SK-N-SH treated with all-trans-retinoic acid at 6 μM for 48 hours (cell line): ENCODE measurements around the gene NF1.

ENCODE experiments used
- ATAC-seq: fragments of 200-7000 bp; cut with Tn5 transposase; 3 replicates; pipeline ENCODE4 v1.9.1; 2020; ENCODE audit warnings: mild to moderate bottlenecking, moderate library complexity
- ARNTL ChIP-seq: fragments of 450-650 bp; formaldehyde crosslinking; IDR thresholded peaks from 2 replicates; pipeline ENCODE4 v1.5.0; 2020; ENCODE audit warnings: low read depth, mild to moderate bottlenecking, moderate library complexity, borderline replicate concordance
- BACH2 ChIP-seq: fragments of 250-450 bp; sonication (Bioruptor Pico); IDR thresholded peaks from 2 replicates; pipeline ENCODE4 v1.9.0; 2021; ENCODE audit warnings: mild to moderate bottlenecking, borderline replicate concordance
- CREB5 ChIP-seq: fragments of 250-450 bp; sonication (Bioruptor Pico); IDR thresholded peaks from 2 replicates; pipeline ENCODE4 v1.5.1; 2020; ENCODE audit warnings: low read depth, mild to moderate bottlenecking, moderate library complexity
- CSDC2 ChIP-seq: fragments of 250-450 bp; sonication (Bioruptor Pico); IDR thresholded peaks from 2 replicates; pipeline ENCODE4 v1.5.0; 2020; ENCODE audit warnings: mild to moderate bottlenecking, moderate library complexity
- CSRNP3 ChIP-seq: fragments of 250-450 bp; sonication (Bioruptor Pico); IDR thresholded peaks from 2 replicates; pipeline ENCODE4 v1.5.1; 2021; ENCODE audit warnings: mild to moderate bottlenecking, moderate library complexity
- ESRRG ChIP-seq: fragments of 250-450 bp; sonication (Bioruptor Pico); IDR thresholded peaks from 2 replicates; pipeline ENCODE4 v1.6.1; 2021; ENCODE audit warnings: mild to moderate bottlenecking
- ISL1 ChIP-seq: fragments of 250-450 bp; sonication (Bioruptor Pico); IDR thresholded peaks from 2 replicates; pipeline ENCODE4 v2.1.2; 2022; ENCODE audit warnings: mild to moderate bottlenecking, moderate library complexity
- OSR1 ChIP-seq: fragments of 250-450 bp; sonication (Bioruptor Pico); IDR thresholded peaks from 2 replicates; pipeline ENCODE4 v1.8.0; 2022; ENCODE audit warnings: moderate library complexity, mild to moderate bottlenecking, inconsistent platforms
- PATZ1 ChIP-seq: fragments of 250-450 bp; sonication (Bioruptor Pico); IDR thresholded peaks from 2 replicates; pipeline ENCODE4 v1.8.0; 2020; ENCODE audit warnings: mild to moderate bottlenecking, moderate library complexity, borderline replicate concordance
- POU6F1 ChIP-seq: fragments of 250-450 bp; sonication (Bioruptor Pico); IDR thresholded peaks from 2 replicates; pipeline ENCODE4 v1.8.0; 2021; ENCODE audit warnings: low read depth, mild to moderate bottlenecking, moderate library complexity, borderline replicate concordance
- PPARA ChIP-seq: fragments of 250-450 bp; sonication (Bioruptor Pico); IDR thresholded peaks from 2 replicates; pipeline ENCODE4 v1.5.0; 2020; ENCODE audit warnings: mild to moderate bottlenecking, borderline replicate concordance
- TCF4 ChIP-seq: fragments of 250-450 bp; sonication (Bioruptor Pico); IDR thresholded peaks from 2 replicates; pipeline ENCODE4 v1.8.0; 2021; ENCODE audit warnings: mild to moderate bottlenecking, moderate library complexity, borderline replicate concordance
- TOX ChIP-seq: fragments of 250-450 bp; sonication (Bioruptor Pico); IDR thresholded peaks from 2 replicates; pipeline ENCODE4 v1.8.0; 2021; ENCODE audit warnings: mild to moderate bottlenecking, moderate library complexity, borderline replicate concordance
- ZC3H10 ChIP-seq: fragments of 250-450 bp; sonication (Bioruptor Pico); IDR thresholded peaks from 2 replicates; pipeline ENCODE4 v1.5.1; 2021; ENCODE audit warnings: mild to moderate bottlenecking, moderate library complexity
- ZFP3 ChIP-seq: fragments of 250-450 bp; sonication (Bioruptor Pico); IDR thresholded peaks from 2 replicates; pipeline ENCODE4 v1.5.0; 2020; ENCODE audit warnings: mild to moderate bottlenecking, moderate library complexity
- ZFP30 ChIP-seq: fragments of 450-650 bp; formaldehyde crosslinking; IDR thresholded peaks from 2 replicates; pipeline ENCODE4 v1.5.0; 2022; ENCODE audit warnings: mild to moderate bottlenecking, moderate library complexity
- ZNF565 ChIP-seq: fragments of 450-650 bp; formaldehyde crosslinking; conservative IDR thresholded peaks from 2 replicates; pipeline ENCODE4 v1.5.0; 2020; ENCODE audit warnings: low read depth, mild to moderate bottlenecking, moderate library complexity
- ZNF70 ChIP-seq: fragments of 450-650 bp; formaldehyde crosslinking; IDR thresholded peaks from 2 replicates; pipeline ENCODE4 v1.5.0; 2020; ENCODE audit warnings: mild to moderate bottlenecking, moderate library complexity
- ZNF8 ChIP-seq: fragments of 450-650 bp; formaldehyde crosslinking; IDR thresholded peaks from 2 replicates; pipeline ENCODE4 v1.5.0; 2020; ENCODE audit warnings: mild to moderate bottlenecking, moderate library complexity

The NF1 gene

GRCh38 chr17:31397256-31397939 is 302.6 kb downstream of the NF1 start:
- no peak for ATAC-seq
- TF ChIP-seq TCF4 = no peak
- TF ChIP-seq TOX (CRISPR knock-in tag) = no peak
- no peak for TF ChIP-seq PATZ1
- no peak for TF ChIP-seq ZNF70 (CRISPR knock-in tag)
- TF ChIP-seq BACH2 (CRISPR knock-in tag) = no peak
- TF ChIP-seq ZNF8 (CRISPR knock-in tag) = no peak
- TF ChIP-seq POU6F1 (CRISPR knock-in tag) = no peak
- no peak for TF ChIP-seq ZFP3
- no peak for TF ChIP-seq OSR1 (CRISPR knock-in tag)

- ATAC-seq = no peak
- no peak for TF ChIP-seq ZNF8 (CRISPR knock-in tag)
- TF ChIP-seq ZNF70 (CRISPR knock-in tag) = no peak
- TF ChIP-seq ISL1 (CRISPR knock-in tag) = no peak
- no peak for TF ChIP-seq TCF4
- no peak for TF ChIP-seq OSR1 (CRISPR knock-in tag)
- TF ChIP-seq POU6F1 (CRISPR knock-in tag) = no peak
Observed at GRCh38 chr17:31398381-31399311, 303.9 kb downstream of the NF1 start.

- ATAC-seq = no peak
- TF ChIP-seq ZNF565 (CRISPR knock-in tag) = no peak
- TF ChIP-seq ISL1 (CRISPR knock-in tag) = no peak
- TF ChIP-seq ARNTL (CRISPR knock-in tag) = no peak
- TF ChIP-seq TOX (CRISPR knock-in tag) = no peak
- no peak for TF ChIP-seq CSRNP3 (CRISPR knock-in tag)
- TF ChIP-seq CREB5 (CRISPR knock-in tag) = no peak
- no peak for TF ChIP-seq BACH2 (CRISPR knock-in tag)
- TF ChIP-seq ZNF70 (CRISPR knock-in tag) = no peak
- TF ChIP-seq, all 23 proteins: peak for 0
Observed at GRCh38 chr17:31400481-31400950, 305.7 kb downstream of the NF1 start.

- TF ChIP-seq ZC3H10 (CRISPR knock-in tag) (no peak), CSDC2 (no peak), POU6F1 (CRISPR knock-in tag) (no peak), OSR1 (CRISPR knock-in tag) (no peak), ZNF70 (CRISPR knock-in tag) (no peak), PPARA (CRISPR knock-in tag) (no peak), TCF4 (no peak), ISL1 (CRISPR knock-in tag) (no peak), ZNF565 (CRISPR knock-in tag) (no peak), ESRRG (CRISPR knock-in tag) (no peak), ZFP30 (CRISPR knock-in tag) (no peak), ARNTL (CRISPR knock-in tag) (no peak), TOX (CRISPR knock-in tag) (no peak)
- no peak for ATAC-seq
Observed at GRCh38 chr17:31401456-31402254, 306.9 kb downstream of the NF1 start.
